Activated naive CD8-positive, alpha-beta T cell treated with anti-CD3 and anti-CD28 coated beads, Interleukin-2, amount 50 U/mL, for 16 hours (primary cell): ENCODE results near the gene ZBTB46.

ENCODE experiments used
- DNase-seq: peaks from one replicate; pipeline ENCODE4 v3.0.0-alpha.2; 2020; ENCODE audit warnings: low read depth, low spot score

Gene ZBTB46

GRCh38 chr20:63706852-63707557 lies 124.1 kb downstream of the ZBTB46 start:
- DNase-seq = no peak

GRCh38 chr20:63706027-63706695 lies 124.9 kb downstream of the ZBTB46 start:
- DNase-seq = no peak

GRCh38 chr20:63705232-63706026 lies 125.6 kb downstream of the ZBTB46 start:
- no peak for DNase-seq

GRCh38 chr20:63704749-63705117 lies 126.3 kb downstream of the ZBTB46 start:
- DNase-seq = no peak

GRCh38 chr20:63703976-63704748 lies 126.9 kb downstream of the ZBTB46 start:
- no peak for DNase-seq

GRCh38 chr20:63703471-63703975 lies 127.5 kb downstream of the ZBTB46 start:
- DNase-seq = no peak

GRCh38 chr20:63702751-63703470 lies 128.2 kb downstream of the ZBTB46 start:
- DNase-seq = no peak

GRCh38 chr20:63702036-63702665 lies 128.9 kb downstream of the ZBTB46 start:
- no peak for DNase-seq

- no peak for DNase-seq
Observed at GRCh38 chr20:63701329-63702035, 129.6 kb downstream of the ZBTB46 start.

- DNase-seq = no peak
Observed at GRCh38 chr20:63701051-63701328, 130.1 kb downstream of the ZBTB46 start.

- DNase-seq = no peak
Observed at GRCh38 chr20:63700199-63701050, 130.6 kb downstream of the ZBTB46 start.

GRCh38 chr20:63699466-63700198 lies 131.4 kb downstream of the ZBTB46 start:
- DNase-seq = no peak

GRCh38 chr20:63698739-63699465 lies 132.2 kb downstream of the ZBTB46 start:
- DNase-seq = no peak

GRCh38 chr20:63697868-63698545 lies 133.1 kb downstream of the ZBTB46 start:
- no peak for DNase-seq

- no peak for DNase-seq
Observed at GRCh38 chr20:63697357-63697867, 133.7 kb downstream of the ZBTB46 start.

GRCh38 chr20:63696628-63697356 lies 134.3 kb downstream of the ZBTB46 start, which contains the start of gene TNFRSF6B:
TNFRSF6B (plus strand) TSS chr20:63696652; CDS start chr20:63696768, 116 bp downstream.
- no peak for DNase-seq
